ENCODE results near the gene NACA.

GRCh38 chr12:56688846-56689109 is 36.3 kb downstream of the NACA start:
- TF ChIP-seq CTCF (conservative IDR thresholded peaks at IDR 0.05; ENCODE audit: low read depth, low read length) (no peak), EZH2phosphoT487 (IDR thresholded peaks at IDR 0.05; ENCODE audit: borderline replicate concordance, low read length) (no peak)

All from PC-3 (cell line).